Nephron progenitor cell (in vitro differentiated cells): ENCODE results near the gene IL4I1.

ENCODE experiments used
- DNase-seq: peaks from one replicate; pipeline ENCODE4 v3.0.0; 2021
- H3K27ac Mint-ChIP-seq: 2 replicates; pipeline ENCODE4 v1.8.0; 2021; ENCODE audit warnings: mild to moderate bottlenecking, moderate library complexity, mixed read lengths
- H3K27me3 Mint-ChIP-seq: 2 replicates; pipeline ENCODE4 v1.8.0; 2021; ENCODE audit warnings: mild to moderate bottlenecking, low read depth, mixed read lengths; ENCODE audit not compliant: poor library complexity
- H3K36me3 Mint-ChIP-seq: 2 replicates; pipeline ENCODE4 v1.8.0; 2021; ENCODE audit warnings: low read depth, mixed read lengths
- H3K4me1 Mint-ChIP-seq: 2 replicates; pipeline ENCODE4 v1.8.0; 2021; ENCODE audit warnings: mixed read lengths
- H3K4me3 Mint-ChIP-seq: 2 replicates; pipeline ENCODE4 v1.8.0; 2021; ENCODE audit warnings: mild to moderate bottlenecking, moderate library complexity, mixed read lengths
- H3K9me3 Mint-ChIP-seq: 2 replicates; pipeline ENCODE4 v1.8.0; 2021; ENCODE audit warnings: mild to moderate bottlenecking, moderate library complexity, mixed read lengths
- TF ChIP-seq, protein P1 (sequence below): fragments of 200-600 bp; sonication (generic); IDR thresholded peaks from 2 replicates; pipeline ENCODE4 v1.5.0; 2021; ENCODE audit warnings: antibody characterized with exemption

IL4I1 gene

DNA sequence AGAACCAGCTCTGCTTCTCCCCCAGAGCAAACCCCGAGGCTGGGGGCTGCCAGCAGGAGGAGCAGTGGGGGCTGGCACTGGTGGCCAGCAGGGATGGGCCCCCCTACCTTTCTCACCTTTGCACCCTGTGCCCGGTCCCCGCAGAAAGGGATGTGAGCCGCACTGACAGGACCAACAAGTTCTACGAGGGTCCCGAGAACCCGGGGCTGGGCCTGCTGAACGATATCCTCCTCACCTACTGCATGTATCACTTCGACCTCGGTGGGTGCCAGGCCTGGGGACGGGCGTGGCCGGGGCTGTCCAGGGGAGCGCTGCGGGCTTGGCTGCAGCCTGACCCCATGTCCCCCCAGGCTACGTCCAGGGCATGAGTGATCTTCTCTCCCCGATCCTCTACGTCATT is 12.6 kb downstream of the IL4I1 start:
- Mint-ChIP-seq H3K9me3 (no peaks in the 10 kb centered on the region), H3K36me3 (peaks cover 71% of the 10 kb centered on the region), H3K27ac (no peak overlapping the region), H3K4me1 (peaks cover 2% of the 10 kb centered on the region), H3K27me3 (no peaks in the 10 kb centered on the region), H3K4me3 (no peak overlapping the region)
- TF ChIP-seq, protein P1, sequence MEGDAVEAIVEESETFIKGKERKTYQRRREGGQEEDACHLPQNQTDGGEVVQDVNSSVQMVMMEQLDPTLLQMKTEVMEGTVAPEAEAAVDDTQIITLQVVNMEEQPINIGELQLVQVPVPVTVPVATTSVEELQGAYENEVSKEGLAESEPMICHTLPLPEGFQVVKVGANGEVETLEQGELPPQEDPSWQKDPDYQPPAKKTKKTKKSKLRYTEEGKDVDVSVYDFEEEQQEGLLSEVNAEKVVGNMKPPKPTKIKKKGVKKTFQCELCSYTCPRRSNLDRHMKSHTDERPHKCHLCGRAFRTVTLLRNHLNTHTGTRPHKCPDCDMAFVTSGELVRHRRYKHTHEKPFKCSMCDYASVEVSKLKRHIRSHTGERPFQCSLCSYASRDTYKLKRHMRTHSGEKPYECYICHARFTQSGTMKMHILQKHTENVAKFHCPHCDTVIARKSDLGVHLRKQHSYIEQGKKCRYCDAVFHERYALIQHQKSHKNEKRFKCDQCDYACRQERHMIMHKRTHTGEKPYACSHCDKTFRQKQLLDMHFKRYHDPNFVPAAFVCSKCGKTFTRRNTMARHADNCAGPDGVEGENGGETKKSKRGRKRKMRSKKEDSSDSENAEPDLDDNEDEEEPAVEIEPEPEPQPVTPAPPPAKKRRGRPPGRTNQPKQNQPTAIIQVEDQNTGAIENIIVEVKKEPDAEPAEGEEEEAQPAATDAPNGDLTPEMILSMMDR, result no peak
- no peak for DNase-seq

DNA sequence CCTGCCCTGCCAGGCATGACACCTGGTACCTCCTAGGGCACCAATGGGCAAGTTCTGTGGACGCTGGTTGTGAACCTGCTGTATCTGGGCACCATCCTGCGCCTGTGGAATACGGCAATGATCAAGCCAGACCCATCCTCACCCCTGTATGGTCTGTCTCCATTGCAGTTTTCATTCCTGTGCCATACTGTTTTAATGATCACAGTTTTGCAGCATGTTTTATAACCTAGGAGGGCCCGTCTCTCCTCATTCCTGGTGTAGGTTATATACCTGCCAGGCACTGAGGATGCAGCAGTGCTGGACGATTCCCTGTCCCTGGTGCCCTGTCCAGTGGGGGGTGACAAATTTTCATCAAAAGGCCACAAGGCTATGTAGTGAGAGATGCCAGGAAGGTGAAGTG is 13.6 kb downstream of the IL4I1 start:
- peaks cover 12% of the 10 kb centered on the region for H3K4me1 Mint-ChIP-seq
- DNase-seq, result no peak
- H3K4me3 Mint-ChIP-seq, result no peak overlapping the region
- H3K27me3 Mint-ChIP-seq, result no peaks in the 10 kb centered on the region
- TF ChIP-seq, protein P1, result no peak
- no peaks in the 10 kb centered on the region for H3K9me3 Mint-ChIP-seq
- H3K36me3 Mint-ChIP-seq, result peaks cover 68% of the 10 kb centered on the region
- H3K27ac Mint-ChIP-seq, result no peak overlapping the region

DNA sequence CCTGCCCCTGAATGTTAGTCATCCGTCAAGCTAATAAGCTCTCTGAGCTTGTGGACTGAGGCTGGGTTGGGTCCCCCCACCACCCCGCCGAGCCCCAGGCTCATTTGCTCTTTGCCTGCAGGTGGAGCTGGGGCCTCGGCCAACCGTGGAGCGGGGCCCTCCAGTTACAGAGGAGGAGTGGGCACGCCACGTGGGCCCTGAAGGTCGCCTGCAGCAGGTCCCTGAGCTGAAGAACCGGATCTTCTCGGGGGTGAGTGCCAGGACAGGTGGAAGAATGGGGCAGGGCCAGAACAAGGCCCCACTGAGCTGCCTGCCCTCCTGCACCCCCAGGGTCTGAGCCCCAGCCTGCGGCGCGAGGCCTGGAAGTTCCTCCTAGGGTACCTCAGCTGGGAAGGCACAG is 14.0 kb downstream of the IL4I1 start:
- Mint-ChIP-seq H3K27ac (no peak overlapping the region), H3K9me3 (no peaks in the 10 kb centered on the region), H3K36me3 (peaks cover 68% of the 10 kb centered on the region), H3K27me3 (no peaks in the 10 kb centered on the region), H3K4me1 (peaks cover 15% of the 10 kb centered on the region), H3K4me3 (no peak overlapping the region)
- TF ChIP-seq, protein P1, result no peak
- DNase-seq, result no peak

DNA sequence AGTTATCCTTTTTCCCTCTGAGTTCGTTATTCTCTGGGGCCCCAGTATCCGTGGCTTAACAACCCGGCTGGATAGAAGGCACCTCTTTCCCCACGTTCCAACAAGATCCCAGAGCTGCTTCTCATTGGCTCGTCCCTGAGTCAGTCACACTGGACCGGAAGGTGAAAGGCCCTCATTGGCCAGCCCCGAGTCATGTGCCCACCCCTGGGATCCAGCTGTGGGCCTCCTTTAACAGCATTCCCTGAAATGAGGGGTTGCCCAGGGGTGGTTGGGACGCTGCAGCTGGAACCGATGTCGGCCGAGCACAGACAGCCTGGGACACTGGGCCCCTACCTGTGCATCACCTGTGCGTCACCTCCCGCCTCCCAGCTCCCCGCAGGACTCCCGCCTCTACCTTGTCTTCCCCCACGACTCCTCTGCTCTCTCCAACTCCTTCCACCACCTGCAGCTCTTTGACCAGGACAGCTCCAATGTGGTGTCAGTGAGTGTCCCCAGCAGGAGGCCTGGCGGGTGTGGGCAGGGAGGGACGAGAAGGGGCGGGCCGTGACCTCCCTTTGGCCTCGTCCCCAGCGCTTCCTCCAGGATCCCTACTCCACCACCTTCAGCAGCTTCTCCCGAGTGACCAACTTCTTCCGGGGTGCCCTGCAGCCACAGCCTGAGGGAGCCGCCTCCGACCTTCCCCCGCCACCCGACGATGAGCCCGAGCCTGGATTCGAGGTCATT is 14.9 kb downstream of the IL4I1 start:
- Mint-ChIP-seq H3K4me3 (no peak overlapping the region), H3K4me1 (peaks cover 15% of the 10 kb centered on the region), H3K36me3 (peaks cover 68% of the 10 kb centered on the region), H3K27me3 (no peaks in the 10 kb centered on the region), H3K9me3 (no peaks in the 10 kb centered on the region), H3K27ac (no peak overlapping the region)
- no peak for DNase-seq
- TF ChIP-seq, protein P1, result no peak

DNA sequence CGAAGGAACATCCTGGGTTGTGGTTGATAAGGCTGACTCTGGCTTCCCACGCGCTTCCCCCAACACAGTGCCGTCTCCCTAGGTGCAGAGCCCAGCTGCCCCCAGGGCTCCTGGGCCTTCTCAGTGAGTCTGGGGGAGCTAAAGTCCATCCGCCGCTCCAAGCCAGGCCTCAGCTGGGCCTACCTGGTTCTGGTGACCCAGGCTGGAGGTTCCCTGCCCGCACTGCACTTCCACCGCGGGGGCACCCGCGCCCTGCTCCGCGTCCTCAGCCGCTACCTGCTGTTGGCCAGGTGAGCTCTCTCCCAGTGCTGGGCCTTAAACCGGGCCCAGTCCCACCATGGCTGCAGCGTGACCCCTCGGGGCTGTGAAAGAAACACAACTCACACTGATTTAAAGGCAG is 15.5 kb downstream of the IL4I1 start:
- Mint-ChIP-seq H3K9me3 (no peaks in the 10 kb centered on the region), H3K36me3 (peaks cover 63% of the 10 kb centered on the region), H3K27ac (no peak overlapping the region), H3K27me3 (no peaks in the 10 kb centered on the region), H3K4me3 (no peak overlapping the region), H3K4me1 (peaks cover 15% of the 10 kb centered on the region)
- no peak for DNase-seq
- TF ChIP-seq, protein P1, result no peak
